Duodenal mucosa (tissue), 2 donors: ENCODE data around the gene NRXN3.

Experiments
- H3K27ac ChIP-seq: one replicate; pipeline ENCODE4 v1.7.0; 2013; ENCODE audit warnings: low read depth, low read length
- H3K27me3 ChIP-seq, 2 donors: one replicate each; pipeline ENCODE4 v1.7.0; 2013; ENCODE audit warnings: low read length in 2 of 2, control low read depth in 1 of 2; ENCODE audit not compliant: insufficient read depth in 2 of 2, control insufficient read depth in 1 of 2
- H3K36me3 ChIP-seq, 2 donors: one replicate each; pipeline ENCODE4 v1.7.0; 2013; ENCODE audit warnings: low read length in 2 of 2, control low read depth in 1 of 2; ENCODE audit not compliant: insufficient read depth in 2 of 2, control insufficient read depth in 1 of 2
- H3K4me1 ChIP-seq, 2 donors: one replicate each; pipeline ENCODE4 v1.7.0; 2013; ENCODE audit warnings: low read length in 2 of 2, control low read depth in 1 of 2; ENCODE audit not compliant: insufficient read depth in 2 of 2, control insufficient read depth in 1 of 2
- H3K4me3 ChIP-seq, 2 donors: one replicate each; pipeline ENCODE4 v1.7.0; 2013; ENCODE audit warnings: low read length in 2 of 2, low read depth in 1 of 2
- H3K9ac ChIP-seq, 2 donors: one replicate each; pipeline ENCODE4 v1.7.0; 2013; ENCODE audit warnings: low read length in 2 of 2, low read depth in 1 of 2
- H3K9me3 ChIP-seq, 2 donors: one replicate each; pipeline ENCODE4 v1.7.0; 2013; ENCODE audit warnings: low read length in 2 of 2, control low read depth in 1 of 2; ENCODE audit not compliant: control insufficient read depth in 1 of 2

The NRXN3 gene

GRCh38 chr14:79543348-79543747, 1373.2 kb downstream of the NRXN3 start:
- Histone ChIP-seq H3K4me3 (no peak overlapping the region), H3K27me3 (no peaks in the 10 kb centered on the region), H3K27ac (no peak overlapping the region), H3K9ac (no peak overlapping the region), H3K4me1 (no peaks in the 10 kb centered on the region), H3K36me3 (no peaks in the 10 kb centered on the region), H3K9me3 (no peaks in the 10 kb centered on the region)

DNA sequence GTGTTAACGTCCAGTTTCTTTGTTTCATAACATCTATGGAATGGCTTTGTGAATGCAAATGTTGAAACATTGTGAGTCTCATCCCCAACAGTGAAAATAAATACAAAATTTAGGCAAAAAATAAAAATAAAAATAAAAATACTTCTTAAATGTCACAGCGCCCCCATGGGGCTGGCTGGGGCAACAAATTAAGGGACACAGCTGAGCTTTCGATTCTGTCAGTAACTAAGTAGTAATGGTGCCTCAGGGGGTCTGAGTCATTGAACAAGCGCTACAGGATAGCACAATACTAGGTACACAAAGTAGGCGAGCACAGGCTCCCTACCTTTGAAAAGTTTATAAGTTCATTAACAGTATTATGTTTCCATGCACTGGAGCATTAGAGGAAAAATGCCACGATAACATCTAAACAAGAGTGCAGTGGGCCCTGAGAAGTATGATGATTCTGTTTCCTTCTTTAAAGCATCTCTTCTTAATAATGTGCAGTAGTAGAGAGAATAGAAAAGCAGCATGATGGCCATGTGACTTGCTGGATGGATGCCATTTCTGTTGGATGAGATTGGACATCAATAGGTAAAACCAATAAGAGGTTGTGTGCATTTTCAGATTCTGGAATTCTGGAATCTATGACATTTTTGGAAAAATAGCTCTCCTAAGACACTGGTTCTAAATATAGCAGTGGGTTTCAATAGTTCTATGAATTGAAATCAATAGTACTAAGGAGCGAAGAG, 1374.0 kb downstream of the NRXN3 start:
- no peaks in the 10 kb centered on the region for H3K9me3 ChIP-seq
- H3K9ac ChIP-seq, result no peak overlapping the region
- H3K4me1 ChIP-seq, result no peaks in the 10 kb centered on the region
- no peaks in the 10 kb centered on the region for H3K36me3 ChIP-seq
- H3K27ac ChIP-seq, result no peak overlapping the region
- H3K4me3 ChIP-seq, result no peak overlapping the region
- H3K27me3 ChIP-seq, result no peaks in the 10 kb centered on the region

- Histone ChIP-seq H3K27me3 (no peaks in the 10 kb centered on the region), H3K9me3 (no peaks in the 10 kb centered on the region), H3K27ac (no peak overlapping the region), H3K9ac (no peak overlapping the region), H3K36me3 (no peaks in the 10 kb centered on the region), H3K4me3 (no peak overlapping the region), H3K4me1 (no peaks in the 10 kb centered on the region)
Observed at GRCh38 chr14:79544698-79545070, 1374.5 kb downstream of the NRXN3 start.

GRCh38 chr14:79548836-79549235, 1378.7 kb downstream of the NRXN3 start:
- H3K27ac ChIP-seq, result no peak overlapping the region
- no peaks in the 10 kb centered on the region for H3K27me3 ChIP-seq
- no peaks in the 10 kb centered on the region for H3K9me3 ChIP-seq
- H3K4me1 ChIP-seq, result no peaks in the 10 kb centered on the region
- H3K4me3 ChIP-seq, result no peak overlapping the region
- no peak overlapping the region for H3K9ac ChIP-seq
- H3K36me3 ChIP-seq, result no peaks in the 10 kb centered on the region

GRCh38 chr14:79549515-79549914, 1379.3 kb downstream of the NRXN3 start:
- H3K4me3 ChIP-seq, result no peak overlapping the region
- H3K36me3 ChIP-seq, result no peaks in the 10 kb centered on the region
- H3K27ac ChIP-seq, result no peak overlapping the region
- H3K9me3 ChIP-seq, result no peaks in the 10 kb centered on the region
- no peaks in the 10 kb centered on the region for H3K27me3 ChIP-seq
- no peak overlapping the region for H3K9ac ChIP-seq
- no peaks in the 10 kb centered on the region for H3K4me1 ChIP-seq

- H3K4me1 ChIP-seq, result no peaks in the 10 kb centered on the region
- no peaks in the 10 kb centered on the region for H3K27me3 ChIP-seq
- no peak overlapping the region for H3K9ac ChIP-seq
- H3K4me3 ChIP-seq, result no peak overlapping the region
- no peaks in the 10 kb centered on the region for H3K9me3 ChIP-seq
- no peak overlapping the region for H3K27ac ChIP-seq
- no peaks in the 10 kb centered on the region for H3K36me3 ChIP-seq
Observed at GRCh38 chr14:79551523-79551922, 1381.3 kb downstream of the NRXN3 start.

DNA sequence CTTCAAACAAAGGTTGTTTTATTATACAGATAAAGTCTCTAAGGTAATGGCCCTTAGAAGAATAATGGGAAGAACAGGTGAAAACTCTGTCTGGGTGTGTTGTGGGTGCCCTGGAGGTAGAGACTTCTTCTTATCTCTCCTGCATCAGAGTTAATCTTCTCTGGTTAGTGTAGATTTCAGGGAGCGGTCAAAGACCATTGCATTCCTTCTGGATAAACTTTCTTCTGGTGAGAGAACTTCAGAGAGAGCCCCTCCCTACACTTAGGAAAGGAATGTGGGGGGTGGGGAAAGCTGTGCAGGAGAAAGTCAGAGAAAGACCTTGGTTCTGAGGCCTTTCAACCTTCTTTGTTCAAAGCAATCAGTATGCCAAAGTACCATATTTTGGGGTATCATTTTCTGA, 1382.6 kb downstream of the NRXN3 start:
- Histone ChIP-seq H3K4me3 (no peak overlapping the region), H3K27ac (no peak overlapping the region), H3K36me3 (no peaks in the 10 kb centered on the region), H3K9ac (no peak overlapping the region), H3K27me3 (no peaks in the 10 kb centered on the region), H3K9me3 (no peaks in the 10 kb centered on the region), H3K4me1 (no peaks in the 10 kb centered on the region)

GRCh38 chr14:79554816-79555215, 1384.6 kb downstream of the NRXN3 start:
- H3K9me3 ChIP-seq, result no peaks in the 10 kb centered on the region
- H3K36me3 ChIP-seq, result no peaks in the 10 kb centered on the region
- no peaks in the 10 kb centered on the region for H3K4me1 ChIP-seq
- no peaks in the 10 kb centered on the region for H3K27me3 ChIP-seq
- no peak overlapping the region for H3K4me3 ChIP-seq
- no peak overlapping the region for H3K27ac ChIP-seq
- no peak overlapping the region for H3K9ac ChIP-seq

DNA sequence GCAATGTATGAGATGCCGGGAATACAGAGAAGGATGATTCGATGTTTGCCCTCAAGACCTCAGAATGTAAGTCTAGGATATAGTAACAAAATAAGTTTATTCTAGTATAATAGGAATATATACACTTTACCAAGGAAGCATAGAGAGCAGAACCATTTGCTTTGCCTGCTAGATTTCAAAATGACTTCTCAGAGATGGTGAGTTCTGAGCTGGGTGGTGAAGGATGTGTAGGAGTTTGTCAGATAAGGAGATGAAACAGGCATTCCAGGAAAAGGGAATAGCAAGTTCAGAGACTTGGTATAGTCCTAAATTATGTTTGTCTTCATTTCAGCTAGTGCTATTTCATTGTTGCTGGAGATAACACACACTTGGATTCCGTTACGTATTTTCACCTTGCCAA, 1385.3 kb downstream of the NRXN3 start:
- H3K9ac ChIP-seq, result no peak overlapping the region
- no peaks in the 10 kb centered on the region for H3K36me3 ChIP-seq
- no peaks in the 10 kb centered on the region for H3K9me3 ChIP-seq
- no peaks in the 10 kb centered on the region for H3K27me3 ChIP-seq
- H3K4me1 ChIP-seq, result no peaks in the 10 kb centered on the region
- H3K4me3 ChIP-seq, result no peak overlapping the region
- H3K27ac ChIP-seq, result no peak overlapping the region

DNA sequence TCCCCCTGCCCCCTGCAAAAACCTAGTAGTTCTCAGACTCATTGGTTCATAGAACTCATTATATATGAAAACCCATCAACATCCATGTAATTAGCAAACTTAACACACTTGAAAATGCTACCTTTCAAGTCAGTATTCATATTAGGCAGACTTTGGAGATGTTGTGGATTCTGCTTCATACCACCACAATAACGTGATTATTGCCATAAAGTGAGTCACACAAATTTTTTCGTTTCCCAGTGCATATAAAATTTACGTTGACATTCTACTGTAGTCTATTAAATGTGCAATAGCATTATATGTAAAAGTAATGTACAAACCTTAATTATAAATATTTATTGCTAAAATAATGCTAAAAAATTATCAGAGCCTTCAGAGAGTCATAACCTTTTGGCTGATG, 1387.1 kb downstream of the NRXN3 start:
- no peaks in the 10 kb centered on the region for H3K36me3 ChIP-seq
- no peaks in the 10 kb centered on the region for H3K4me1 ChIP-seq

GRCh38 chr14:79562185-79562584, 1392.0 kb downstream of the NRXN3 start:
- no peaks in the 10 kb centered on the region for H3K9me3 ChIP-seq

More for the DNA sequence above, 1387.1 kb downstream of the NRXN3 start:
- Histone ChIP-seq H3K27ac (no peak overlapping the region), H3K27me3 (no peaks in the 10 kb centered on the region), H3K4me3 (no peak overlapping the region), H3K9me3 (no peaks in the 10 kb centered on the region), H3K9ac (no peak overlapping the region)

More at GRCh38 chr14:79562185-79562584, 1392.0 kb downstream of the NRXN3 start:
- no peaks in the 10 kb centered on the region for H3K27me3 ChIP-seq
- no peaks in the 10 kb centered on the region for H3K36me3 ChIP-seq
- H3K9ac ChIP-seq, result no peak overlapping the region
- H3K4me3 ChIP-seq, result no peak overlapping the region
- no peak overlapping the region for H3K27ac ChIP-seq
- no peaks in the 10 kb centered on the region for H3K4me1 ChIP-seq
